ENCODE data around the gene EBPL. TPM values are rescaled to one million over a fixed set of nuclear protein-coding genes. Genes with fewer than 3 reads are reported as not detected.

EBPL gene
- total and polyA plus RNA-seq, 8 donors = 23.8 to 46.4 (median 38.0) TPM

DNA sequence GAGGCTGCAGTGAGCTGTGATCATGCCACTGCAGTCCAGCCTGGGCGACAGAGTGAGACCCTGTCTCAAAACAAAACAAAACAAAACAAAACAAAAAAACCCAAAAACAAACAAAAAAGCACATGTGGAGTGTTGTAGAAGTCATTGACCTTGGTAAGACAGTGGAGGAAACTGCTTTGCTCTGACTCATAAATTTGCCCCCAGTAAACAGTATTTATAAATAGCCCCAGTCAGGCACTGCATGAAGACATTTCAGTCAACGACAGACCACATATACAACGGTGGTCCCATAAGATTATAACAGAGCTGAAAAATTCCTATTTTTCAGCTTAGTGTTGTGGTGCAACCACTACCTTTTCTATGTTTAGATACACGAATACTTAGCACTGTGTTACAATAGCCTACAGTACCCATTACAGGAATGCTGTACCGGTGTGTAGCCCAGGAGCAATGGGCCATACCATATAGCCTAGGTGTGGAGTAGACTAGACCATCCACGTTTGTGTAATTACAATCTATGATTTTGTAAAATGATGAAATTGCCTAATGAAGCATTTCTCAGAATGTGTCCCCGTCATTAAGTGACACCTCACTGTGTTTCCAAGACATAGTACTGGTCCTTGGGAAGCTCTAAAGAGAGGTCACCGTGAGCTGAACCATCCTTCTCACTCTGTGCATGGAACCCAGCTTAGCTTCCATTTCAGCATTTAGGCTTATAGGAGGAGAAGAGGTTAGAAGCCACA is 61.9 kb downstream of the EBPL start:
- H3K4me1 ChIP-seq = no peaks in the 10 kb centered on the region
- no peak for FAIRE-seq
- no peak for DNase-seq
- no peaks in the 10 kb centered on the region for H3K36me3 ChIP-seq
- H3K27ac ChIP-seq = no peak overlapping the region
- TF ChIP-seq, protein P1, sequence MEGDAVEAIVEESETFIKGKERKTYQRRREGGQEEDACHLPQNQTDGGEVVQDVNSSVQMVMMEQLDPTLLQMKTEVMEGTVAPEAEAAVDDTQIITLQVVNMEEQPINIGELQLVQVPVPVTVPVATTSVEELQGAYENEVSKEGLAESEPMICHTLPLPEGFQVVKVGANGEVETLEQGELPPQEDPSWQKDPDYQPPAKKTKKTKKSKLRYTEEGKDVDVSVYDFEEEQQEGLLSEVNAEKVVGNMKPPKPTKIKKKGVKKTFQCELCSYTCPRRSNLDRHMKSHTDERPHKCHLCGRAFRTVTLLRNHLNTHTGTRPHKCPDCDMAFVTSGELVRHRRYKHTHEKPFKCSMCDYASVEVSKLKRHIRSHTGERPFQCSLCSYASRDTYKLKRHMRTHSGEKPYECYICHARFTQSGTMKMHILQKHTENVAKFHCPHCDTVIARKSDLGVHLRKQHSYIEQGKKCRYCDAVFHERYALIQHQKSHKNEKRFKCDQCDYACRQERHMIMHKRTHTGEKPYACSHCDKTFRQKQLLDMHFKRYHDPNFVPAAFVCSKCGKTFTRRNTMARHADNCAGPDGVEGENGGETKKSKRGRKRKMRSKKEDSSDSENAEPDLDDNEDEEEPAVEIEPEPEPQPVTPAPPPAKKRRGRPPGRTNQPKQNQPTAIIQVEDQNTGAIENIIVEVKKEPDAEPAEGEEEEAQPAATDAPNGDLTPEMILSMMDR (IDR thresholded peaks at IDR 0.05) = no peak
- WGBS, 2 donors = 63 to 74% methylated on average over 8 of the region's 8 CpGs
- no peaks in the 10 kb centered on the region for H3K27me3 ChIP-seq
- no peaks in the 10 kb centered on the region for H3K9me3 ChIP-seq
- no peak for ATAC-seq
- no peak overlapping the region for H3K4me3 ChIP-seq
- intact Hi-C loops (cut with DNase I) = no loop called here

DNA sequence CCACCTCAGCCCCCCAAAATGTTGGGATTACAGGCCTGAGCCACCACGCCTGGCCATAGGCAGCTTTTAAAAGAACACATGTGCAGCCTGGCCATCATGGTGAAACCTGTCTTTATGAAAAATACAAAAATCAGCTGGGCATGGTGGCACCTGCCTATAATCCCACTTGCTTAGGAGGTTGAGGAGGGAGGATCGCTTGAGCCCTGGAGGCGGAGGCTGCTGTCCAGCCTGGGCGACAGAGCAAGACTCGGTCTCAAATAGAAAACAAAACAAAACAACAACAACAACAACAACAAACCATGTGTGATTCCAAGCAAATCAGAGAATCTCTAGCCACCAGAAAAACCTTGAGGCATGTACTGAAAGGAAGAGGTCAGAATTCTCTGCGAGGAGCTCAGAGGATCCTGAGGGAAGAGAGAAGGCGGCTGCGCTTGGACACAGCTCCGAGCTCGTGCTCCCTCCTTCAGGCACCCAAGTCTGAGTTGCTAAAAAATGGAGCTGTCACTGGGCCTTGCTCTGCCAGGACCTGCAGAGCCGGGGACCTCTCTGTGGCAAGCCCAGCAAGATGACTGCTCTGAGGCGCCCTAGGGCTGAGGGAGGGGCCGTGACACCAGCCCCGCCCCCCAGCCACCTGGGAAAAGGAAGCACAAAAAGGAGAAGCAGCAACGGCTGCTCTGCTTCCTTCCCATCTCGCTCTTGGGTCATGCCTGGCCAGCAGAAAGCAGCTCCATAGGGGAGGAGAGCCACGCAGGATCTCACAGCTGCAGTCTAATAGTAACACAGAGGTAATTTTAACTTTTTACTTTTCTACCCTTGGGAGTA is 63.2 kb downstream of the EBPL start, which contains the start of gene ARL11:
Gene ARL11, plus strand, starts transcription at position 677 of the 822 bp plus-strand sequence. CDS start 1,941 bp downstream, outside the sequence.
- 68 to 71% methylated on average over 17 of the region's 17 CpGs for WGBS, 2 donors
- FAIRE-seq (no peak), DNase-seq (peak in 1 of 6 donors; percentile 55), ATAC-seq (peak in 3 of 4 donors; percentile 32 to 76 (median 66))
- no peak within 1 kb of the TSS for H3K27ac ChIP-seq
- no peaks in the 10 kb centered on the region for H3K27me3 ChIP-seq
- TF ChIP-seq, protein P1 (IDR thresholded peaks at IDR 0.05) = no peak
- H3K36me3 ChIP-seq = no peaks in the 10 kb centered on the region
- intact Hi-C loops (cut with DNase I) = no loop called here
- peak within 1 kb of the TSS in 1 of 4 donors; percentile 17 for H3K4me3 ChIP-seq
- no peaks in the 10 kb centered on the region for H3K4me1 ChIP-seq
- no peaks in the 10 kb centered on the region for H3K9me3 ChIP-seq

DNA sequence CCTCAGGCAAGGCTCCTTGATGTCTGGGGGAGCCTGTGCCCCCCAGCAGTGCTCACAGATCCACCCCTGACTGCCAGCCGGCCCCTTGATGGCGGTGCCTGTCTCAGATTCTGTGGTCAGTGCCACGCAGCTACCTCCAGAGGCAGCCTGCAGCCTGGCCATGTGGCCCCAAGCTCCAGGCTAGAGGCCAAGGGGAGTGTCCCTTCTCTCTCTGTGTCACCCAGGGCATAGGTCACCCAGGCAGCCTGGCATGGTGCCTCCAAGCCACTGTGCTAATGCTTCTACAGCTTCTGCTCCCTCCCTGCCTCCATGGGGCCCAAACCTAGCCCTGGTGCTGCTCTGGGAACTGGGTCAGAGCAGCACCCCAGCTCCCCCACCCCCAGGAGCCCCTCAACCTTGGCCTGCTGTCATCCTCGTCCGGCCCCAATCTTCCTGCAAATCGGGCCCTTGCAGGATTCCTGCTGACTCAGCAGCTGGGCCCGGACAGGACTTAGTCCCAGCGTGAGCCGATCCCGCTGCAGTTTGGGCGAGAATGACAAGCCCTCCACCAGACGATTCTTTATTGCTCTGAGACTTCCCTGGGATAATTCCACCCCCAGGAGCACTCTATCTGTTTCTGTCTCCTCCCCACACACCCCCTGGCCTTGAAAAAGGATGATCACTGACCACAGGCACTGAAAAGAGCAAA is 65.8 kb downstream of the EBPL start:
- Histone ChIP-seq H3K27me3 (no peaks in the 10 kb centered on the region), H3K27ac (peak overlapping the region in 1 of 4 donors; percentile 22), H3K4me1 (no peaks in the 10 kb centered on the region), H3K9me3 (no peaks in the 10 kb centered on the region), H3K4me3 (no peak overlapping the region), H3K36me3 (no peaks in the 10 kb centered on the region)
- peak; percentile 68 to 86 (median 82) for ATAC-seq
- intact Hi-C loops (cut with DNase I) = no loop called here
- TF ChIP-seq, protein P1 (IDR thresholded peaks at IDR 0.05) = no peak
- WGBS, 2 donors = 74 to 75% methylated on average over 12 of the region's 12 CpGs
- no peak for FAIRE-seq
- peak; percentile 42 to 69 (median 56) for DNase-seq

DNA sequence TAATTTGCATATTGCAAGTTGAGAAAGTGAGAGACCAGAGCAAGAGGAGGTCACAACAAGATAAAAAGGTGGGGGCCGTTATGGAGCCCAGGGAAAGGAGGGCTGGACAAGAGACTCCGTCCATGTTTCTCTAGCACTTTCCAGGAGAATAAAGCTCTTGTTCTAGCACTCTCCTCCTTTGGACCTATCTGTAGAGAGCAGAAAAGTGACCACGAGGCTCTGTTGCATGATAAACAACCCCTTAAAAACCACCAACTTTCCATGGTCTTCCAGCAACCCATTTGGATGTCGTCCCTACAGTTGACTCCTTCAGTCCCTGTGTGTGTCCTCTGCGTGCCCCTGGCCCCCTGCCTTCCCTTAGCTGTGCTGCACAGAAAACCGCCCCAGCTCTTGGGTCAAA is 67.1 kb downstream of the EBPL start:
- WGBS, 2 donors = 78 to 84% methylated on average over 6 of the region's 6 CpGs
- H3K27ac ChIP-seq = no peak overlapping the region
- FAIRE-seq (no peak), ATAC-seq (no peak), DNase-seq (no peak)
- TF ChIP-seq, protein P1 (IDR thresholded peaks at IDR 0.05) = no peak
- intact Hi-C loops (cut with DNase I) = no loop called here
- no peaks in the 10 kb centered on the region for H3K36me3 ChIP-seq
- H3K4me1 ChIP-seq = no peaks in the 10 kb centered on the region
- no peaks in the 10 kb centered on the region for H3K27me3 ChIP-seq
- H3K4me3 ChIP-seq = no peak overlapping the region
- H3K9me3 ChIP-seq = no peaks in the 10 kb centered on the region

Measured in pancreas (tissue), 10 donors.